Liver (tissue), 3 donors: ENCODE data around the gene ERMARD.

Source experiments
- EGR1 ChIP-seq, 2 donors: IDR thresholded peaks; 2 replicates each; pipeline ENCODE4 v1.6.1; 2016 to 2018; ENCODE audit warnings: antibody characterized with exemption in 2 of 2, low read depth in 2 of 2
- GABPA ChIP-seq, 2 donors: IDR thresholded peaks in 1 of 2; conservative IDR thresholded peaks in 1 of 2; 2 replicates each; pipeline ENCODE4 v1.6.1; 2016; ENCODE audit warnings: antibody characterized with exemption in 2 of 2, mild to moderate bottlenecking in 1 of 2, moderate library complexity in 1 of 2
- HNF4G ChIP-seq: IDR thresholded peaks from 2 replicates; pipeline ENCODE4 v1.6.1; 2016; ENCODE audit warnings: antibody characterized with exemption
- JUND ChIP-seq, 2 donors: IDR thresholded peaks; 2 replicates each; pipeline ENCODE4 v1.6.1; 2016; ENCODE audit warnings: antibody characterized with exemption in 2 of 2
- RAD21 ChIP-seq, 2 donors: IDR thresholded peaks; 2 replicates each; pipeline ENCODE4 v1.6.1; 2016; ENCODE audit warnings: antibody characterized with exemption in 2 of 2, mild to moderate bottlenecking in 2 of 2
- RXRA ChIP-seq, 2 donors: IDR thresholded peaks; 2 replicates each; pipeline ENCODE4 v1.6.1; 2017 to 2018; ENCODE audit warnings: antibody characterized with exemption in 2 of 2, mild to moderate bottlenecking in 1 of 2
- SP1 ChIP-seq: IDR thresholded peaks from 2 replicates; pipeline ENCODE4 v1.6.1; 2018; ENCODE audit warnings: antibody characterized with exemption, mild to moderate bottlenecking
- TAF1 ChIP-seq: conservative IDR thresholded peaks from 2 replicates; pipeline ENCODE4 v1.6.1; 2016; ENCODE audit warnings: antibody characterized with exemption, mild to moderate bottlenecking
- YY1 ChIP-seq: IDR thresholded peaks from 2 replicates; pipeline ENCODE4 v1.6.1; 2016; ENCODE audit warnings: antibody characterized with exemption, mild to moderate bottlenecking
- TF ChIP-seq, protein P1 (sequence below): fragments of 150-350 bp; IDR thresholded peaks from 2 replicates; pipeline ENCODE4 v1.5.1; 2017; ENCODE audit warnings: improper control_type of control experiment, low read depth, low read length; ENCODE audit not compliant: missing input control
- TF ChIP-seq, protein P2 (sequence below): IDR thresholded peaks from 2 replicates; pipeline ENCODE4 v1.6.1; 2016; ENCODE audit warnings: antibody characterized with exemption
- TF ChIP-seq, protein P3 (sequence below): IDR thresholded peaks from 2 replicates; pipeline ENCODE4 v1.6.1; 2016; ENCODE audit warnings: antibody characterized with exemption
- TF ChIP-seq, protein P4 (sequence below): IDR thresholded peaks from 2 replicates; pipeline ENCODE4 v1.6.1; 2016; ENCODE audit warnings: antibody characterized with exemption
- TF ChIP-seq, protein P5 (sequence below): IDR thresholded peaks from 2 replicates; pipeline ENCODE4 v1.6.1; 2016; ENCODE audit warnings: antibody characterized with exemption, mild to moderate bottlenecking
- donor health status: healthy.
- donor health status: healthy.

DNA sequence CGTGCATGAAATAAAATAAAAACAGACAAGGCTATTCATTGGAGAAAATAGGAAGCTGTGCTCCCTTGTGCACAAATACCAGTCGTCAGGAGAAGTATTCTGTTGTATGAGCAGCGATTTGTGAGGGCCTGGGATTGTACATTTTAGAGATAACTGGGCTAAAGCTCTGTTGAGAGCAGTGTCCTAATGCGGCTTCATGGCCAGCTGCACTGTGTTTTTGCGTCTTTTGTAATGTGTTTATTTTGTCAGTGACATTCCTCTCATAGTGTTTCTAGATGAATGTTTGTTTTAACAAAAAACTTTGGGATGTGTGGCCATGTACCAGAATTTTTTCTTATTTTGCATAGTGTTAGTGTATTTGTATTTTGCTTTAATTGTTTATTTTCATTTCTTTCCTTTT is 14.8 kb downstream of the ERMARD start:
- TF ChIP-seq TAF1, result no peak
- TF ChIP-seq, protein P1, sequence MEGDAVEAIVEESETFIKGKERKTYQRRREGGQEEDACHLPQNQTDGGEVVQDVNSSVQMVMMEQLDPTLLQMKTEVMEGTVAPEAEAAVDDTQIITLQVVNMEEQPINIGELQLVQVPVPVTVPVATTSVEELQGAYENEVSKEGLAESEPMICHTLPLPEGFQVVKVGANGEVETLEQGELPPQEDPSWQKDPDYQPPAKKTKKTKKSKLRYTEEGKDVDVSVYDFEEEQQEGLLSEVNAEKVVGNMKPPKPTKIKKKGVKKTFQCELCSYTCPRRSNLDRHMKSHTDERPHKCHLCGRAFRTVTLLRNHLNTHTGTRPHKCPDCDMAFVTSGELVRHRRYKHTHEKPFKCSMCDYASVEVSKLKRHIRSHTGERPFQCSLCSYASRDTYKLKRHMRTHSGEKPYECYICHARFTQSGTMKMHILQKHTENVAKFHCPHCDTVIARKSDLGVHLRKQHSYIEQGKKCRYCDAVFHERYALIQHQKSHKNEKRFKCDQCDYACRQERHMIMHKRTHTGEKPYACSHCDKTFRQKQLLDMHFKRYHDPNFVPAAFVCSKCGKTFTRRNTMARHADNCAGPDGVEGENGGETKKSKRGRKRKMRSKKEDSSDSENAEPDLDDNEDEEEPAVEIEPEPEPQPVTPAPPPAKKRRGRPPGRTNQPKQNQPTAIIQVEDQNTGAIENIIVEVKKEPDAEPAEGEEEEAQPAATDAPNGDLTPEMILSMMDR, result no peak
- peak in 1 of 2 donors; percentile 47 for TF ChIP-seq RXRA (IDR thresholded peaks at IDR 0.05)
- TF ChIP-seq, protein P2, sequence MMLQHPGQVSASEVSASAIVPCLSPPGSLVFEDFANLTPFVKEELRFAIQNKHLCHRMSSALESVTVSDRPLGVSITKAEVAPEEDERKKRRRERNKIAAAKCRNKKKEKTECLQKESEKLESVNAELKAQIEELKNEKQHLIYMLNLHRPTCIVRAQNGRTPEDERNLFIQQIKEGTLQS, result no peak
- TF ChIP-seq, protein P3, sequence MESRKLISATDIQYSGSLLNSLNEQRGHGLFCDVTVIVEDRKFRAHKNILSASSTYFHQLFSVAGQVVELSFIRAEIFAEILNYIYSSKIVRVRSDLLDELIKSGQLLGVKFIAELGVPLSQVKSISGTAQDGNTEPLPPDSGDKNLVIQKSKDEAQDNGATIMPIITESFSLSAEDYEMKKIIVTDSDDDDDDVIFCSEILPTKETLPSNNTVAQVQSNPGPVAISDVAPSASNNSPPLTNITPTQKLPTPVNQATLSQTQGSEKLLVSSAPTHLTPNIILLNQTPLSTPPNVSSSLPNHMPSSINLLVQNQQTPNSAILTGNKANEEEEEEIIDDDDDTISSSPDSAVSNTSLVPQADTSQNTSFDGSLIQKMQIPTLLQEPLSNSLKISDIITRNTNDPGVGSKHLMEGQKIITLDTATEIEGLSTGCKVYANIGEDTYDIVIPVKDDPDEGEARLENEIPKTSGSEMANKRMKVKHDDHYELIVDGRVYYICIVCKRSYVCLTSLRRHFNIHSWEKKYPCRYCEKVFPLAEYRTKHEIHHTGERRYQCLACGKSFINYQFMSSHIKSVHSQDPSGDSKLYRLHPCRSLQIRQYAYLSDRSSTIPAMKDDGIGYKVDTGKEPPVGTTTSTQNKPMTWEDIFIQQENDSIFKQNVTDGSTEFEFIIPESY, result no peak
- TF ChIP-seq JUND (IDR thresholded peaks at IDR 0.05), result no peak
- peak; percentile 53 for TF ChIP-seq SP1
- TF ChIP-seq YY1, result peak; percentile 26
- TF ChIP-seq, protein P4, sequence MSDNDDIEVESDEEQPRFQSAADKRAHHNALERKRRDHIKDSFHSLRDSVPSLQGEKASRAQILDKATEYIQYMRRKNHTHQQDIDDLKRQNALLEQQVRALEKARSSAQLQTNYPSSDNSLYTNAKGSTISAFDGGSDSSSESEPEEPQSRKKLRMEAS, result no peak
- TF ChIP-seq GABPA (IDR thresholded peaks at IDR 0.05 in 1 of 2, conservative IDR thresholded peaks at IDR 0.05 in 1 of 2), result no peak
- TF ChIP-seq HNF4G, result no peak
- TF ChIP-seq RAD21 (IDR thresholded peaks at IDR 0.05), result no peak
- TF ChIP-seq, protein P5, sequence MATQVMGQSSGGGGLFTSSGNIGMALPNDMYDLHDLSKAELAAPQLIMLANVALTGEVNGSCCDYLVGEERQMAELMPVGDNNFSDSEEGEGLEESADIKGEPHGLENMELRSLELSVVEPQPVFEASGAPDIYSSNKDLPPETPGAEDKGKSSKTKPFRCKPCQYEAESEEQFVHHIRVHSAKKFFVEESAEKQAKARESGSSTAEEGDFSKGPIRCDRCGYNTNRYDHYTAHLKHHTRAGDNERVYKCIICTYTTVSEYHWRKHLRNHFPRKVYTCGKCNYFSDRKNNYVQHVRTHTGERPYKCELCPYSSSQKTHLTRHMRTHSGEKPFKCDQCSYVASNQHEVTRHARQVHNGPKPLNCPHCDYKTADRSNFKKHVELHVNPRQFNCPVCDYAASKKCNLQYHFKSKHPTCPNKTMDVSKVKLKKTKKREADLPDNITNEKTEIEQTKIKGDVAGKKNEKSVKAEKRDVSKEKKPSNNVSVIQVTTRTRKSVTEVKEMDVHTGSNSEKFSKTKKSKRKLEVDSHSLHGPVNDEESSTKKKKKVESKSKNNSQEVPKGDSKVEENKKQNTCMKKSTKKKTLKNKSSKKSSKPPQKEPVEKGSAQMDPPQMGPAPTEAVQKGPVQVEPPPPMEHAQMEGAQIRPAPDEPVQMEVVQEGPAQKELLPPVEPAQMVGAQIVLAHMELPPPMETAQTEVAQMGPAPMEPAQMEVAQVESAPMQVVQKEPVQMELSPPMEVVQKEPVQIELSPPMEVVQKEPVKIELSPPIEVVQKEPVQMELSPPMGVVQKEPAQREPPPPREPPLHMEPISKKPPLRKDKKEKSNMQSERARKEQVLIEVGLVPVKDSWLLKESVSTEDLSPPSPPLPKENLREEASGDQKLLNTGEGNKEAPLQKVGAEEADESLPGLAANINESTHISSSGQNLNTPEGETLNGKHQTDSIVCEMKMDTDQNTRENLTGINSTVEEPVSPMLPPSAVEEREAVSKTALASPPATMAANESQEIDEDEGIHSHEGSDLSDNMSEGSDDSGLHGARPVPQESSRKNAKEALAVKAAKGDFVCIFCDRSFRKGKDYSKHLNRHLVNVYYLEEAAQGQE, result peak; percentile 19
- TF ChIP-seq EGR1 (IDR thresholded peaks at IDR 0.05; ENCODE audit: low read depth in 2 of 2), result no peak
